Sigmoid colon (tissue), 7 donors: ENCODE measurements around the gene FOXP3. TPM values are rescaled to one million over a fixed set of nuclear protein-coding genes. Genes with fewer than 3 reads are reported as not detected.

ENCODE experiments used
- DNase-seq: peaks from one replicate; pipeline ENCODE4 v3.0.0-alpha.2; 2019
- H3K27ac ChIP-seq, 4 donors: fragments of 200-600 bp; sonication (generic); one replicate each; pipeline ENCODE4 v1.5.1; 2016 to 2019; ENCODE audit warnings: mild to moderate bottlenecking in 1 of 4
- H3K27me3 ChIP-seq, 3 donors: fragments of 200-600 bp; sonication (generic); one replicate each; pipeline ENCODE4 v1.5.1; 2019; ENCODE audit warnings: mild to moderate bottlenecking in 1 of 3
- H3K36me3 ChIP-seq, 4 donors: fragments of 200-600 bp; sonication (generic); one replicate each; pipeline ENCODE4 v1.5.1; 2016 to 2019
- H3K4me1 ChIP-seq, 4 donors: fragments of 200-600 bp; sonication (generic); one replicate each; pipeline ENCODE4 v1.5.1; 2017 to 2019
- H3K4me3 ChIP-seq, 4 donors: fragments of 200-600 bp; sonication (generic); one replicate each; pipeline ENCODE4 v1.5.1; 2017 to 2019; ENCODE audit warnings: mild to moderate bottlenecking in 2 of 4, moderate library complexity in 1 of 4
- H3K9me3 ChIP-seq, 4 donors: fragments of 200-600 bp in 3 of 4; sonication (generic) in 3 of 4; one replicate each; pipeline versions ENCODE4 v1.5.1 to v1.6.1; 2013 to 2019
- CTCF ChIP-seq, 4 experiments: fragments of 450-650 bp in 3 of 4; fragments of 200-600 bp in 1 of 4; IDR thresholded peaks; one replicate each; pipeline ENCODE4 v1.5.1; 2016 to 2019; ENCODE audit warnings: antibody characterized with exemption in 4 of 4, mild to moderate bottlenecking in 3 of 4, moderate library complexity in 2 of 4
- EP300 ChIP-seq, 4 donors: sonication (generic); formaldehyde crosslinking; IDR thresholded peaks; one replicate each; pipeline ENCODE4 v1.6.1; 2017; ENCODE audit warnings: antibody characterized with exemption in 4 of 4
- POLR2A ChIP-seq, 2 donors: fragments of 450-650 bp; IDR thresholded peaks; one replicate each; pipeline ENCODE4 v1.6.1; 2016; ENCODE audit warnings: antibody characterized with exemption in 2 of 2, mild to moderate bottlenecking in 2 of 2, moderate library complexity in 2 of 2
- POLR2AphosphoS5 ChIP-seq, 4 donors: sonication (generic); formaldehyde crosslinking; IDR thresholded peaks; one replicate each; pipeline ENCODE4 v1.6.1; 2017; ENCODE audit warnings: antibody characterized with exemption in 4 of 4
- WGBS, 2 donors: extraction: QIAGEN DNeasy Blood & Tissue Kit; methylation state at CpG; one replicate each; pipeline ENCODE4 v1.1.7; 2013; 5-methylcytosine and 5-hydroxymethylcytosine counted together
- intact Hi-C: fragments of 100-400 bp; cut with DNase I; formaldehyde crosslinking; loops from one replicate; pipeline ENCODE4 v1.15.1; 2023
- polyA plus RNA-seq, 3 donors: library from polyadenylated mRNA; stranded (reverse); fragments of 200-250 nt; gene quantifications; one replicate each; pipeline ENCODE4 v1.2.3, GENCODE V29; 2013
- total RNA-seq, 4 donors: library from RNA; depleted of rRNA; stranded (reverse); fragments of >200 nt; gene quantifications; one replicate each; pipeline ENCODE4 v1.1.0, GENCODE V29; 2016
- donor health status: healthy with polysubstance abuse.
- donor health status: Bipolar disorder and iron deficiency.
- donor health status: healthy.

Gene FOXP3
- total and polyA plus RNA-seq, 7 donors, result 3.1 TPM; not detected in 6

- H3K4me1 ChIP-seq, result no peaks in the 10 kb centered on the region
- WGBS, 2 donors, result 94 to 95% methylated on average over 5 of the region's 5 CpGs
- TF ChIP-seq POLR2AphosphoS5 (IDR thresholded peaks at IDR 0.05) (no peak), EP300 (IDR thresholded peaks at IDR 0.05) (no peak), CTCF (IDR thresholded peaks at IDR 0.05) (no peak), POLR2A (IDR thresholded peaks at IDR 0.05) (no peak)
- H3K4me3 ChIP-seq, result no peak overlapping the region
- DNase-seq, result no peak
- H3K27me3 ChIP-seq, result no peaks in the 10 kb centered on the region
- H3K9me3 ChIP-seq, result no peaks in the 10 kb centered on the region
- intact Hi-C loops, result no loop called here
- no peak overlapping the region for H3K27ac ChIP-seq
- H3K36me3 ChIP-seq, result no peaks in the 10 kb centered on the region
These were observed 56.1 kb downstream of the FOXP3 start for GRCh38 chrX:49208399-49208798.

GRCh38 chrX:49206543-49206942 is 58.0 kb downstream of the FOXP3 start:
- Histone ChIP-seq H3K4me3 (no peak overlapping the region), H3K4me1 (no peaks in the 10 kb centered on the region), H3K36me3 (no peaks in the 10 kb centered on the region), H3K27me3 (no peaks in the 10 kb centered on the region), H3K27ac (no peak overlapping the region), H3K9me3 (no peaks in the 10 kb centered on the region)
- intact Hi-C loops, result no loop called here
- TF ChIP-seq POLR2AphosphoS5 (IDR thresholded peaks at IDR 0.05) (no peak), EP300 (IDR thresholded peaks at IDR 0.05) (no peak), POLR2A (IDR thresholded peaks at IDR 0.05) (no peak), CTCF (IDR thresholded peaks at IDR 0.05) (no peak)
- WGBS, 2 donors, result 77 to 86% methylated on average over 8 of the region's 8 CpGs
- no peak for DNase-seq

- peaks cover 0 to 2% (median 0%) of the 10 kb centered on the region in 4 donors for H3K4me1 ChIP-seq
- WGBS, 2 donors, result 85 to 86% methylated on average over 13 of the region's 13 CpGs
- H3K4me3 ChIP-seq, result no peak overlapping the region
- DNase-seq, result no peak
- no peak for TF ChIP-seq POLR2A (IDR thresholded peaks at IDR 0.05)
- TF ChIP-seq POLR2AphosphoS5 (IDR thresholded peaks at IDR 0.05), result no peak
- no peak for TF ChIP-seq CTCF (IDR thresholded peaks at IDR 0.05)
- TF ChIP-seq EP300 (IDR thresholded peaks at IDR 0.05), result no peak
- no peaks in the 10 kb centered on the region for H3K27me3 ChIP-seq
- H3K36me3 ChIP-seq, result no peaks in the 10 kb centered on the region
- H3K27ac ChIP-seq, result no peak overlapping the region
- intact Hi-C loops, result no loop called here
- no peaks in the 10 kb centered on the region for H3K9me3 ChIP-seq
These were observed 59.1 kb downstream of the FOXP3 start for GRCh38 chrX:49205443-49205842.

- Histone ChIP-seq H3K27ac (no peak overlapping the region), H3K9me3 (no peaks in the 10 kb centered on the region), H3K4me3 (no peak overlapping the region), H3K4me1 (peaks cover 0 to 5% (median 2%) of the 10 kb centered on the region in 4 donors), H3K27me3 (no peaks in the 10 kb centered on the region), H3K36me3 (no peaks in the 10 kb centered on the region)
- no peak for TF ChIP-seq POLR2A (IDR thresholded peaks at IDR 0.05)
- TF ChIP-seq CTCF (IDR thresholded peaks at IDR 0.05), result no peak
- TF ChIP-seq EP300 (IDR thresholded peaks at IDR 0.05), result no peak
- no peak for TF ChIP-seq POLR2AphosphoS5 (IDR thresholded peaks at IDR 0.05)
- no peak for DNase-seq
- intact Hi-C loops, result no loop called here
- WGBS, 2 donors, result 66 to 67% methylated on average over 4 of the region's 4 CpGs
These were observed 59.8 kb downstream of the FOXP3 start for GRCh38 chrX:49204709-49205108.

GRCh38 chrX:49204017-49204416 is 60.5 kb downstream of the FOXP3 start:
- no peaks in the 10 kb centered on the region for H3K36me3 ChIP-seq
- H3K4me1 ChIP-seq, result peaks cover 0 to 8% (median 5%) of the 10 kb centered on the region in 4 donors
- intact Hi-C loops, result no loop called here
- no peak overlapping the region for H3K4me3 ChIP-seq
- 91 to 94% methylated on average over 6 of the region's 6 CpGs for WGBS, 2 donors
- no peak for DNase-seq
- no peaks in the 10 kb centered on the region for H3K27me3 ChIP-seq
- TF ChIP-seq POLR2A (IDR thresholded peaks at IDR 0.05) (no peak), EP300 (IDR thresholded peaks at IDR 0.05) (no peak), CTCF (IDR thresholded peaks at IDR 0.05) (no peak), POLR2AphosphoS5 (IDR thresholded peaks at IDR 0.05) (no peak)
- H3K9me3 ChIP-seq, result no peaks in the 10 kb centered on the region
- H3K27ac ChIP-seq, result no peak overlapping the region
